A673 (cell line): ENCODE results near the gene MDM4. TPM values are rescaled to one million over a fixed set of nuclear protein-coding genes. Genes with fewer than 3 reads are reported as not detected.

Experiments
- BruUV-seq: library from RNA; stranded (reverse); fragments of 400-500 nt; replicated peaks from 2 replicates; lab custom pipeline; 2021; lab: Mats Ljungman, UMichigan
- CTCF ChIA-PET: fragments of 300-600 bp; sonication (Branson Sonifier 250); formaldehyde crosslinking; loops from one replicate; lab custom pipeline; 2022; ENCODE audit warnings: antibody characterized with exemption; lab: Charles Lee
- POLR2A ChIA-PET: fragments of 300-600 bp; sonication (Branson Sonifier 250); formaldehyde crosslinking; loops from one replicate; lab custom pipeline; 2022; ENCODE audit warnings: antibody characterized with exemption; ENCODE audit not compliant: low non-redundant PET; lab: Charles Lee
- DNase-seq: peaks from one replicate; pipeline ENCODE4 v3.0.0-alpha.2; 2015; ENCODE audit warnings: low spot score
- H3K27ac ChIP-seq: fragments of 200-600 bp; sonication (generic); 2 replicates; pipeline ENCODE4 v1.5.1; 2016; ENCODE audit warnings: mixed run types, low read depth, mild to moderate bottlenecking, mixed read lengths, antibody characterized with exemption, low read length; ENCODE audit not compliant: poor library complexity, severe bottlenecking
- H3K27me3 ChIP-seq: fragments of 200-600 bp; sonication (generic); replicated peaks from 2 replicates; pipeline ENCODE4 v1.6.1; 2017; ENCODE audit warnings: mixed run types, low read depth, mild to moderate bottlenecking, mixed read lengths, antibody characterized with exemption, low read length; ENCODE audit not compliant: insufficient read depth, poor library complexity
- H3K36me3 ChIP-seq: fragments of 200-600 bp; sonication (generic); 2 replicates; pipeline ENCODE4 v1.6.1; 2016; ENCODE audit warnings: mixed run types, mild to moderate bottlenecking, mixed read lengths, antibody characterized with exemption, low read length; ENCODE audit not compliant: insufficient read depth, poor library complexity, severe bottlenecking
- H3K4me1 ChIP-seq: fragments of 200-600 bp; sonication (generic); 2 replicates; pipeline ENCODE4 v1.6.1; 2017; ENCODE audit warnings: mixed run types, mild to moderate bottlenecking, mixed read lengths, antibody characterized with exemption, low read length; ENCODE audit not compliant: insufficient read depth, poor library complexity, severe bottlenecking
- H3K4me3 ChIP-seq: fragments of 200-600 bp; sonication (generic); 2 replicates; pipeline ENCODE4 v1.5.1; 2016; ENCODE audit warnings: low read depth, mixed run types, mild to moderate bottlenecking, mixed read lengths, low read length; ENCODE audit not compliant: poor library complexity, severe bottlenecking
- H3K9me3 ChIP-seq: fragments of 200-600 bp; sonication (generic); 2 replicates; pipeline ENCODE4 v1.6.1; 2016; ENCODE audit warnings: mixed run types, low read depth, mild to moderate bottlenecking, mixed read lengths, antibody characterized with exemption, low read length; ENCODE audit not compliant: poor library complexity, severe bottlenecking
- EZH2 ChIP-seq: fragments of 200-600 bp; sonication (generic); IDR thresholded peaks from 2 replicates; pipeline ENCODE4 v1.6.1; 2017; ENCODE audit warnings: borderline replicate concordance, low read depth, mild to moderate bottlenecking, mixed read lengths, antibody characterized with exemption, low read length; ENCODE audit not compliant: poor library complexity, severe bottlenecking
- intact Hi-C: fragments of 100-400 bp; cut with micrococcal nuclease; formaldehyde crosslinking; loops from one replicate; pipeline ENCODE4 v1.10.0; 2022; ENCODE audit not compliant: unreplicated experiment
- total RNA-seq: library from RNA; stranded (reverse); gene quantifications from 2 replicates; pipeline ENCODE4 v1.2.3, GENCODE V29; 2021
- TF ChIP-seq, protein P1 (sequence below): fragments of 300-800, 200-600 bp; sonication (generic); conservative IDR thresholded peaks from 2 replicates; pipeline ENCODE4 v1.5.1; 2017; ENCODE audit warnings: low read depth, mild to moderate bottlenecking, antibody characterized with exemption, low read length, moderate library complexity, mixed read lengths

MDM4 gene
- total RNA-seq, 1 experiment from 2014 or later = 71.3 TPM

DNA sequence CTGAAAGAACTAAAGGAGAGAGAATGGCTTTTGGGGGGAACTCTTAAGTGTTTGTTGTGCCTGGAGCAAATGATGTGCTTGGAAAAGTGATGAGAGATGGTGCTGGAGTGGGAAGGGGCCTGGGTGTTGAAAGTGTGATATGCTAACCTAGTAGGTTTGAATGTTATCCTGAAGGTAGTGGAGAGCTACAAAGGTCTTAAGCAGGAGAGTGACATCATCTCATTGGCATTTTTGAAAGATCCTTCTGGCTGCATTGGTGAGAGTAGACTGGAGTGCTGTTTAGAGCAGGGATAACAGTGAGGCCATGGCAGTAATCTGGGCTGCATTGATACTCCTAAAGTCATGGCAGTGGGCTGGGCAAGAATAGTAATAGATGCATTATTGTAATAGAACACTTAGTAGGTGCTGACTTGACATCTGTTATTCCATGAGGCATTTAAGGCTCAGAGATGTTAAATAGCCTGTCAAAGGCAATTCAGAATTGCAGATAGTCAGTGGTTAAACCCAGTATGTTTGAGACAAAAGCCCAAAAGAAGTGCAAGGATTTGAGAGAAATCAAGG lies 44.5 kb downstream of the MDM4 start:
- CTCF ChIA-PET = no interaction called here
- Histone ChIP-seq H3K4me3 (no peak overlapping the region), H3K9me3 (no peaks in the 10 kb centered on the region), H3K4me1 (peaks cover 10% of the 10 kb centered on the region), H3K27me3 (no peaks in the 10 kb centered on the region), H3K27ac (peak overlapping the region; percentile 38), H3K36me3 (no peaks in the 10 kb centered on the region)
- TF ChIP-seq, protein P1, sequence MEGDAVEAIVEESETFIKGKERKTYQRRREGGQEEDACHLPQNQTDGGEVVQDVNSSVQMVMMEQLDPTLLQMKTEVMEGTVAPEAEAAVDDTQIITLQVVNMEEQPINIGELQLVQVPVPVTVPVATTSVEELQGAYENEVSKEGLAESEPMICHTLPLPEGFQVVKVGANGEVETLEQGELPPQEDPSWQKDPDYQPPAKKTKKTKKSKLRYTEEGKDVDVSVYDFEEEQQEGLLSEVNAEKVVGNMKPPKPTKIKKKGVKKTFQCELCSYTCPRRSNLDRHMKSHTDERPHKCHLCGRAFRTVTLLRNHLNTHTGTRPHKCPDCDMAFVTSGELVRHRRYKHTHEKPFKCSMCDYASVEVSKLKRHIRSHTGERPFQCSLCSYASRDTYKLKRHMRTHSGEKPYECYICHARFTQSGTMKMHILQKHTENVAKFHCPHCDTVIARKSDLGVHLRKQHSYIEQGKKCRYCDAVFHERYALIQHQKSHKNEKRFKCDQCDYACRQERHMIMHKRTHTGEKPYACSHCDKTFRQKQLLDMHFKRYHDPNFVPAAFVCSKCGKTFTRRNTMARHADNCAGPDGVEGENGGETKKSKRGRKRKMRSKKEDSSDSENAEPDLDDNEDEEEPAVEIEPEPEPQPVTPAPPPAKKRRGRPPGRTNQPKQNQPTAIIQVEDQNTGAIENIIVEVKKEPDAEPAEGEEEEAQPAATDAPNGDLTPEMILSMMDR = no peak
- no peak for TF ChIP-seq EZH2
- peak; percentile 34 for DNase-seq
- no TSS peak for BruUV-seq
- POLR2A ChIA-PET = interaction anchor here (0.7 kb wide), 1 partner anchor 159 kb away, joined by 3 read pairs; no protein-coding TSS in a partner anchor
- intact Hi-C loops = no loop called here

DNA sequence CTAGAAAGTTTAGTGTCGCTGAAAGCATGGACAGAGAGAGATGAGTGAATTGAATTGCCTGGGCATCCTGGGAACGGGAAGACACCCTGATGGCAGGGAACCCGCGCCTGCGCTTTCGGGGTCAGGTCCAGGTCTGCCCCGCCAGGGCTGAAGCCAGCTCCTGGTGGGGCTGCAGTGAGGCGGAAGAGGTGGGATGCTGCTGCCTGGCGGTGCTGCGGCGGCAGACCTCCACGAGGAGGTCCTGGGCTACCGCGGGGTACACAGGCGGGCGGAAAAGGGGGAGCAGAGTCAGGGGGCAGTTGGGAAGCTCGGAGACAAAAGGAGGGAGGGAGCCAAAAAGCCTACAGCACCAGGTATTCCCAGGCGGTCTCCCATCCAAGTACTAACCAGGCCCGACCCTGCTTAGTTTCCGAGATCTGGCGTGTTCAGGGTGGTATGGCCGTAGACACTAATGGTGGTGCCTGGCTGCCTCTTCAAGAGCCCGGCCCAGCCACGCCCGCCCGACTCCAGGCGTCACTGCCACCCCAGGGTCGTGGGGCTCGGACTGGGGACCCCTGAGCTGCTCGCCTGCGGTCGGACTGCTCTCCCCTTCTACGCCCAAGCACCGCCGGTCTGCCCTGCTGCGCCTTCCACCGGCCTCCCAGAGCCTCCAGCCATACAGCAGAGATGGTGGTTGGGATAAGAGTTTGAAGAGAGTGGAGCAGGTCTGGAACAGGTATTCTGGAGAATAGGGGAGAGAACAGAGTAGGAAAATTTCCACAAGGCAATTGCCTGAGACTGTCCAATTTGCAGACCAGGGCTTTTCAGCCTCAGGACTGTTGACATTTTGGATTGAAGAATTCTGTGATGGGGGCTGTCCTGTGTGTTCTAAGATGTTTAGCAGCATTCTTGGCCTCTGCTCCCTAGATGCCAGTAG lies 46.1 kb downstream of the MDM4 start:
- no peak for DNase-seq
- POLR2A ChIA-PET = interaction anchor here (0.7 kb wide), 1 partner anchor 244 kb away, joined by 4 read pairs; no protein-coding TSS in a partner anchor

DNA sequence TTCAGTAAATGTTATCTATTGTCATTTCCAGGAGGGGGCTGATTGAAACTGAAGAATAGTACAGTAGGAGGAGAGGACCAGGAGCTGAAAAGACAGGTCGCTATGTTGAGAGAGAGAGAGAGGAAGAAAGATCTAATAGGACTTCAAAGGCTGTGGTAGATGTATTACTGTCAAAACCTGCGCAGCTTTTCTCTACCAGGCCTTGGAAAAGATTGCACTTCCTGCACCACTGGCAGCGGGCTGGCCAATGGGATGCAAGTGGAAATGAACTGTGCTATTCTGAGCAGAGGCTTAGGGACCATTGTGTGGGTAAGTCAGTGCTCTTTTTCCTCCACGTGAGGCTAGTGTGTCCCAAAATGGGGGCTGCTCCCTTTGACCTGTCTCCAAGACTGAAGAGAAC lies 47.1 kb downstream of the MDM4 start:
- no peak for DNase-seq
- Histone ChIP-seq H3K27ac (no peak overlapping the region), H3K4me3 (no peak overlapping the region), H3K27me3 (no peaks in the 10 kb centered on the region), H3K9me3 (no peaks in the 10 kb centered on the region), H3K36me3 (no peaks in the 10 kb centered on the region), H3K4me1 (peaks cover 10% of the 10 kb centered on the region)
- intact Hi-C loops = no loop called here
- BruUV-seq = no TSS peak
- no peak for TF ChIP-seq EZH2
- TF ChIP-seq, protein P1 = no peak
- CTCF ChIA-PET = interaction anchor here (1.5 kb wide), 1 partner anchor 244 kb away, joined by 5 read pairs; no protein-coding TSS in a partner anchor
- POLR2A ChIA-PET = no interaction called here

More for the DNA sequence above, 46.1 kb downstream of the MDM4 start:
- Histone ChIP-seq H3K27me3 (no peaks in the 10 kb centered on the region), H3K9me3 (no peaks in the 10 kb centered on the region), H3K36me3 (no peaks in the 10 kb centered on the region), H3K4me3 (no peak overlapping the region), H3K27ac (no peak overlapping the region), H3K4me1 (peaks cover 10% of the 10 kb centered on the region)
- CTCF ChIA-PET = interaction anchor here (1.5 kb wide), 1 partner anchor 245 kb away, joined by 5 read pairs; no protein-coding TSS in a partner anchor
- no TSS peak for BruUV-seq
- intact Hi-C loops = no loop called here
- TF ChIP-seq EZH2 = no peak
- TF ChIP-seq, protein P1 = no peak
